GM12878 (cell line): ENCODE data around the gene SMAD5. TPM values are rescaled to one million over a fixed set of nuclear protein-coding genes. Genes with fewer than 3 reads are reported as not detected.

Experiments used
- BACH1 ChIP-seq: fragments of 450-650 bp; IDR thresholded peaks from 2 replicates; pipeline ENCODE4 v1.6.1; 2017; ENCODE audit warnings: mild to moderate bottlenecking, borderline replicate concordance
- CREM ChIP-seq: IDR thresholded peaks from 2 replicates; pipeline ENCODE4 v1.6.1; 2014; ENCODE audit warnings: antibody characterized with exemption, low read depth
- DPF2 ChIP-seq: fragments of 450-650 bp; IDR thresholded peaks from 2 replicates; pipeline ENCODE4 v1.6.1; 2017; ENCODE audit warnings: mild to moderate bottlenecking
- HCFC1 ChIP-seq: fragments of 150-350 bp; IDR thresholded peaks from 2 replicates; pipeline ENCODE4 v1.6.1; 2014; ENCODE audit warnings: low read length
- HDAC2 ChIP-seq: fragments of 200-600 bp; sonication (generic); IDR thresholded peaks from 2 replicates; pipeline ENCODE4 v1.6.1; 2017
- HDGF ChIP-seq: fragments of 450-650 bp; IDR thresholded peaks from 2 replicates; pipeline ENCODE4 v1.6.1; 2016; ENCODE audit warnings: antibody characterized with exemption
- IKZF2 ChIP-seq, 2 experiments: fragments of 450-650 bp; IDR thresholded peaks; 2 replicates each; pipeline ENCODE4 v1.6.1; 2017; ENCODE audit warnings: mild to moderate bottlenecking in 2 of 2, moderate library complexity in 2 of 2
- MEF2A ChIP-seq: IDR thresholded peaks from 2 replicates; pipeline ENCODE4 v1.6.1; 2011; ENCODE audit warnings: low read depth, mild to moderate bottlenecking, low read length, moderate library complexity; ENCODE audit not compliant: insufficient read depth
- NFXL1 ChIP-seq: fragments of 450-650 bp; IDR thresholded peaks from 2 replicates; pipeline ENCODE4 v1.6.1; 2017; ENCODE audit warnings: antibody characterized with exemption, mild to moderate bottlenecking, borderline replicate concordance
- RAD51 ChIP-seq: fragments of 450-650 bp; IDR thresholded peaks from 2 replicates; pipeline ENCODE4 v1.6.1; 2016; ENCODE audit warnings: moderate library complexity, mild to moderate bottlenecking, inconsistent platforms
- RCOR1 ChIP-seq: conservative IDR thresholded peaks from 2 replicates; pipeline ENCODE4 v1.6.1; 2012; ENCODE audit warnings: low read depth, low read length, improper control_type of control experiment
- SIN3A ChIP-seq: IDR thresholded peaks from 2 replicates; pipeline ENCODE4 v1.6.1; 2012; ENCODE audit warnings: low read depth, low read length, improper control_type of control experiment
- SREBF2 ChIP-seq: IDR thresholded peaks from 2 replicates; pipeline ENCODE4 v1.6.1; 2012; ENCODE audit warnings: mild to moderate bottlenecking, low read length
- SRF ChIP-seq, 2 experiments: IDR thresholded peaks; 2 replicates each; pipeline ENCODE4 v1.6.1; 2011; ENCODE audit warnings: low read depth in 2 of 2, low read length in 2 of 2, mild to moderate bottlenecking in 1 of 2, moderate library complexity in 1 of 2
- ZNF217 ChIP-seq: fragments of 450-650 bp; IDR thresholded peaks from 2 replicates; pipeline ENCODE4 v1.6.1; 2017; ENCODE audit warnings: antibody characterized with exemption, mild to moderate bottlenecking
- ZNF274 ChIP-seq: IDR thresholded peaks from one replicate; pipeline ENCODE4 v1.8.0; 2011; ENCODE audit not compliant: insufficient read length, insufficient read depth
- polyA plus RNA-seq, 11 experiments: library from polyadenylated mRNA; depleted of rRNA in 4 of 11; unstranded in 6 of 11; stranded (reverse) in 5 of 11; fragments of >200 nt; fragmentation: Nextera tagmentation in 4 of 11; fragmentation: Illumina TruSeq in 1 of 11; extraction: Ambion mirVana in 4 of 11; extraction: Trizol in 1 of 11; gene quantifications; 1 replicate in 1 of 11; 2 replicates in 10 of 11; pipeline versions ENCODE4 v1.2.1 to v1.2.3, GENCODE V29; 2011 to 2016; ENCODE audit warnings: inconsistent platforms in 2 of 11, missing spikeins in 2 of 11, low read depth in 1 of 11
- total RNA-seq, 4 experiments: library from RNA; depleted of rRNA in 3 of 4; stranded (reverse); fragments of >200 nt in 3 of 4; fragmentation: Illumina TruSeq in 1 of 4; extraction: Trizol in 1 of 4; gene quantifications; 2 replicates each; pipeline versions ENCODE4 v1.2.1 to v1.2.3, GENCODE V29; 2013 to 2021
- TF ChIP-seq, protein P1 (sequence below): IDR thresholded peaks from 2 replicates; pipeline ENCODE4 v1.6.1; 2012; ENCODE audit warnings: low read length, inconsistent platforms
- TF ChIP-seq, protein P2 (sequence below): IDR thresholded peaks from 2 replicates; pipeline ENCODE4 v1.6.1; 2012; ENCODE audit warnings: mild to moderate bottlenecking, low read depth, low read length
- TF ChIP-seq, protein P3 (sequence below): fragments of 450-650 bp; IDR thresholded peaks from 2 replicates; pipeline ENCODE4 v1.6.1; 2017; ENCODE audit warnings: mild to moderate bottlenecking, low read depth, inconsistent platforms; ENCODE audit not compliant: poor library complexity, severe bottlenecking
- TF ChIP-seq, protein P4 (sequence below): IDR thresholded peaks from 2 replicates; pipeline ENCODE4 v1.6.1; 2011; ENCODE audit warnings: mild to moderate bottlenecking, low read depth, low read length, moderate library complexity; ENCODE audit not compliant: insufficient replicate concordance

Gene SMAD5
- total and polyA plus RNA-seq, 10 of the 15 experiments (the other 5 are each of a cell fraction or from before 2014, with no cell fraction given): 3.6 to 40.6 (median 11.7) TPM

DNA sequence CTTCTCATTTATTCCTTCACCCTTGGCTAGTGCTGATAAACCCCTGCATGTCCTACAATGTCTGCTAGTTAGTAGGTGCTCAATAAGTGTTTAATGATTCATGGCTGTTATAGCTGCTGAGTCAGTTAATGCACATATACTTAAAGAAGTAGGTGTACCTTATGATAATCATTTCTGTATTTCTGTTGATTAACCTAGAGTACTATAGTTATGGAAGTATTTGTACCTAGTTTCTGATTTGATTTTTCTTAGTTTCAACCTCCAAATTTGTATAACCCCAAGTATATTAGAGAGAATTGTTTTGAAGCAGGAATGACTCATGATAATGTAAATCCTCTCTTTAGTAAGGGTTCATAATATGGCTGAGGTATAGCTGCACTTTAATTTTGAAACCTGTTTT lies 8.9 kb downstream of the SMAD5 start (continued):
- TF ChIP-seq, protein P1, sequence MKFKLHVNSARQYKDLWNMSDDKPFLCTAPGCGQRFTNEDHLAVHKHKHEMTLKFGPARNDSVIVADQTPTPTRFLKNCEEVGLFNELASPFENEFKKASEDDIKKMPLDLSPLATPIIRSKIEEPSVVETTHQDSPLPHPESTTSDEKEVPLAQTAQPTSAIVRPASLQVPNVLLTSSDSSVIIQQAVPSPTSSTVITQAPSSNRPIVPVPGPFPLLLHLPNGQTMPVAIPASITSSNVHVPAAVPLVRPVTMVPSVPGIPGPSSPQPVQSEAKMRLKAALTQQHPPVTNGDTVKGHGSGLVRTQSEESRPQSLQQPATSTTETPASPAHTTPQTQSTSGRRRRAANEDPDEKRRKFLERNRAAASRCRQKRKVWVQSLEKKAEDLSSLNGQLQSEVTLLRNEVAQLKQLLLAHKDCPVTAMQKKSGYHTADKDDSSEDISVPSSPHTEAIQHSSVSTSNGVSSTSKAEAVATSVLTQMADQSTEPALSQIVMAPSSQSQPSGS: peak; percentile 56
- TF ChIP-seq, protein P2, sequence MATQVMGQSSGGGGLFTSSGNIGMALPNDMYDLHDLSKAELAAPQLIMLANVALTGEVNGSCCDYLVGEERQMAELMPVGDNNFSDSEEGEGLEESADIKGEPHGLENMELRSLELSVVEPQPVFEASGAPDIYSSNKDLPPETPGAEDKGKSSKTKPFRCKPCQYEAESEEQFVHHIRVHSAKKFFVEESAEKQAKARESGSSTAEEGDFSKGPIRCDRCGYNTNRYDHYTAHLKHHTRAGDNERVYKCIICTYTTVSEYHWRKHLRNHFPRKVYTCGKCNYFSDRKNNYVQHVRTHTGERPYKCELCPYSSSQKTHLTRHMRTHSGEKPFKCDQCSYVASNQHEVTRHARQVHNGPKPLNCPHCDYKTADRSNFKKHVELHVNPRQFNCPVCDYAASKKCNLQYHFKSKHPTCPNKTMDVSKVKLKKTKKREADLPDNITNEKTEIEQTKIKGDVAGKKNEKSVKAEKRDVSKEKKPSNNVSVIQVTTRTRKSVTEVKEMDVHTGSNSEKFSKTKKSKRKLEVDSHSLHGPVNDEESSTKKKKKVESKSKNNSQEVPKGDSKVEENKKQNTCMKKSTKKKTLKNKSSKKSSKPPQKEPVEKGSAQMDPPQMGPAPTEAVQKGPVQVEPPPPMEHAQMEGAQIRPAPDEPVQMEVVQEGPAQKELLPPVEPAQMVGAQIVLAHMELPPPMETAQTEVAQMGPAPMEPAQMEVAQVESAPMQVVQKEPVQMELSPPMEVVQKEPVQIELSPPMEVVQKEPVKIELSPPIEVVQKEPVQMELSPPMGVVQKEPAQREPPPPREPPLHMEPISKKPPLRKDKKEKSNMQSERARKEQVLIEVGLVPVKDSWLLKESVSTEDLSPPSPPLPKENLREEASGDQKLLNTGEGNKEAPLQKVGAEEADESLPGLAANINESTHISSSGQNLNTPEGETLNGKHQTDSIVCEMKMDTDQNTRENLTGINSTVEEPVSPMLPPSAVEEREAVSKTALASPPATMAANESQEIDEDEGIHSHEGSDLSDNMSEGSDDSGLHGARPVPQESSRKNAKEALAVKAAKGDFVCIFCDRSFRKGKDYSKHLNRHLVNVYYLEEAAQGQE: no peak
- TF ChIP-seq, protein P3, sequence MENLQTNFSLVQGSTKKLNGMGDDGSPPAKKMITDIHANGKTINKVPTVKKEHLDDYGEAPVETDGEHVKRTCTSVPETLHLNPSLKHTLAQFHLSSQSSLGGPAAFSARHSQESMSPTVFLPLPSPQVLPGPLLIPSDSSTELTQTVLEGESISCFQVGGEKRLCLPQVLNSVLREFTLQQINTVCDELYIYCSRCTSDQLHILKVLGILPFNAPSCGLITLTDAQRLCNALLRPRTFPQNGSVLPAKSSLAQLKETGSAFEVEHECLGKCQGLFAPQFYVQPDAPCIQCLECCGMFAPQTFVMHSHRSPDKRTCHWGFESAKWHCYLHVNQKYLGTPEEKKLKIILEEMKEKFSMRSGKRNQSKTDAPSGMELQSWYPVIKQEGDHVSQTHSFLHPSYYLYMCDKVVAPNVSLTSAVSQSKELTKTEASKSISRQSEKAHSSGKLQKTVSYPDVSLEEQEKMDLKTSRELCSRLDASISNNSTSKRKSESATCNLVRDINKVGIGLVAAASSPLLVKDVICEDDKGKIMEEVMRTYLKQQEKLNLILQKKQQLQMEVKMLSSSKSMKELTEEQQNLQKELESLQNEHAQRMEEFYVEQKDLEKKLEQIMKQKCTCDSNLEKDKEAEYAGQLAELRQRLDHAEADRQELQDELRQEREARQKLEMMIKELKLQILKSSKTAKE: no peak
- TF ChIP-seq HDGF: no peak
- no peak for TF ChIP-seq HCFC1
- no peak for TF ChIP-seq SREBF2
- TF ChIP-seq IKZF2 (IDR thresholded peaks at IDR 0.05): peak; percentile 18 to 26; a peak in 1 of 4 replicates
- TF ChIP-seq HDAC2: no peak
- no peak for TF ChIP-seq NFXL1
- no peak for TF ChIP-seq ZNF274
- peak; percentile 7; the same call in 1 of the 2 replicates for TF ChIP-seq BACH1
- 0 out of 2 replicates have a peak, but pooled peaks have one; percentile 32 for TF ChIP-seq RCOR1
- peak; percentile 71; the same call in 1 of the 2 replicates for TF ChIP-seq ZNF217
- no peak for TF ChIP-seq SRF (IDR thresholded peaks at IDR 0.05; ENCODE audit: low read depth in 2 of 2, low read length in 2 of 2)
- TF ChIP-seq CREM: no peak
- no peak for TF ChIP-seq DPF2
- TF ChIP-seq, protein P4, sequence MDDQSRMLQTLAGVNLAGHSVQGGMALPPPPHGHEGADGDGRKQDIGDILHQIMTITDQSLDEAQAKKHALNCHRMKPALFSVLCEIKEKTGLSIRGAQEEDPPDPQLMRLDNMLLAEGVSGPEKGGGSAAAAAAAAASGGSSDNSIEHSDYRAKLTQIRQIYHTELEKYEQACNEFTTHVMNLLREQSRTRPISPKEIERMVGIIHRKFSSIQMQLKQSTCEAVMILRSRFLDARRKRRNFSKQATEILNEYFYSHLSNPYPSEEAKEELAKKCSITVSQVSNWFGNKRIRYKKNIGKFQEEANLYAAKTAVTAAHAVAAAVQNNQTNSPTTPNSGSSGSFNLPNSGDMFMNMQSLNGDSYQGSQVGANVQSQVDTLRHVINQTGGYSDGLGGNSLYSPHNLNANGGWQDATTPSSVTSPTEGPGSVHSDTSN: no peak
- no peak for TF ChIP-seq RAD51
- TF ChIP-seq MEF2A: no peak
- no peak for TF ChIP-seq SIN3A
